ENCODE results near the gene IFNL1. TPM values are rescaled to one million over a fixed set of nuclear protein-coding genes. Genes with fewer than 3 reads are reported as not detected.

The IFNL1 gene
- total and polyA plus RNA-seq, 4 donors = not detected

GRCh38 chr19:39293394-39293793, 2.8 kb upstream of the IFNL1 start:
- 45 to 51% methylated on average over 4 of the region's 4 CpGs for WGBS, 2 donors
- Histone ChIP-seq H3K4me1 (ENCODE audit: control insufficient read depth in 1 of 2, insufficient read depth in 2 of 2, low read length in 2 of 2) (no peaks in the 10 kb centered on the region), H3K27ac (ENCODE audit: low read depth in 1 of 2, low read length in 2 of 2) (no peak overlapping the region), H3K9me3 (ENCODE audit: control insufficient read depth, low read length) (peaks cover 5% of the 10 kb centered on the region), H3K4me3 (ENCODE audit: low read length in 2 of 2) (no peak overlapping the region), H3K36me3 (ENCODE audit: control insufficient read depth in 1 of 2, insufficient read depth in 2 of 2, low read length in 1 of 2) (no peaks in the 10 kb centered on the region), H3K27me3 (ENCODE audit: control insufficient read depth in 1 of 2, insufficient read depth in 2 of 2, low read length in 1 of 2) (no peaks in the 10 kb centered on the region)
- ATAC-seq (ENCODE audit: low FRiP score) (no peak), DNase-seq (peak; percentile 1 to 55)
- intact Hi-C loops (cut with DNase I) = no loop called here

- H3K27ac ChIP-seq (ENCODE audit: low read depth in 1 of 2, low read length in 2 of 2) = no peak overlapping the region
- no peaks in the 10 kb centered on the region for H3K4me1 ChIP-seq (ENCODE audit: control insufficient read depth in 1 of 2, insufficient read depth in 2 of 2, low read length in 2 of 2)
- H3K4me3 ChIP-seq (ENCODE audit: low read length in 2 of 2) = no peak overlapping the region
- DNase-seq = peak; percentile 29 to 41
- intact Hi-C loops (cut with DNase I) = no loop called here
- H3K36me3 ChIP-seq (ENCODE audit: control insufficient read depth in 1 of 2, insufficient read depth in 2 of 2, low read length in 1 of 2) = no peaks in the 10 kb centered on the region
- 79 to 88% methylated on average over 4 of the region's 4 CpGs for WGBS, 2 donors
- no peaks in the 10 kb centered on the region for H3K9me3 ChIP-seq (ENCODE audit: control insufficient read depth, low read length)
- no peak for ATAC-seq (ENCODE audit: low FRiP score)
- no peaks in the 10 kb centered on the region for H3K27me3 ChIP-seq (ENCODE audit: control insufficient read depth in 1 of 2, insufficient read depth in 2 of 2, low read length in 1 of 2)
Measured at GRCh38 chr19:39296906-39297305, 699 bp downstream of the IFNL1 start.

GRCh38 chr19:39297931-39298634, 1.9 kb downstream of the IFNL1 start:
- no peaks in the 10 kb centered on the region for H3K36me3 ChIP-seq (ENCODE audit: control insufficient read depth in 1 of 2, insufficient read depth in 2 of 2, low read length in 1 of 2)
- H3K27me3 ChIP-seq (ENCODE audit: control insufficient read depth in 1 of 2, insufficient read depth in 2 of 2, low read length in 1 of 2) = no peaks in the 10 kb centered on the region
- no peaks in the 10 kb centered on the region for H3K4me1 ChIP-seq (ENCODE audit: control insufficient read depth in 1 of 2, insufficient read depth in 2 of 2, low read length in 2 of 2)
- no peak overlapping the region for H3K4me3 ChIP-seq (ENCODE audit: low read length in 2 of 2)
- 63 to 65% methylated on average over 16 to 17 of the region's 17 CpGs for whole genome bisulfite sequencing, 2 donors
- no peaks in the 10 kb centered on the region for H3K9me3 ChIP-seq (ENCODE audit: control insufficient read depth, low read length)
- intact Hi-C loops (cut with DNase I) = no loop called here
- H3K27ac ChIP-seq (ENCODE audit: low read depth in 1 of 2, low read length in 2 of 2) = no peak overlapping the region
- peak; percentile 61 to 66 for DNase-seq
- ATAC-seq (ENCODE audit: low FRiP score) = peak; percentile 15

- no peak overlapping the region for H3K4me3 ChIP-seq (ENCODE audit: low read length in 2 of 2)
- H3K36me3 ChIP-seq (ENCODE audit: control insufficient read depth in 1 of 2, insufficient read depth in 2 of 2, low read length in 1 of 2) = no peaks in the 10 kb centered on the region
- WGBS, 2 donors = 89 to 91% methylated on average over 9 of the region's 9 CpGs
- H3K4me1 ChIP-seq (ENCODE audit: control insufficient read depth in 1 of 2, insufficient read depth in 2 of 2, low read length in 2 of 2) = no peaks in the 10 kb centered on the region
- no peaks in the 10 kb centered on the region for H3K27me3 ChIP-seq (ENCODE audit: control insufficient read depth in 1 of 2, insufficient read depth in 2 of 2, low read length in 1 of 2)
- H3K9me3 ChIP-seq (ENCODE audit: control insufficient read depth, low read length) = no peaks in the 10 kb centered on the region
- ATAC-seq (ENCODE audit: low FRiP score) (no peak), DNase-seq (peak in 1 of 2 donors; percentile 4)
- intact Hi-C loops (cut with DNase I) = no loop called here
- H3K27ac ChIP-seq (ENCODE audit: low read depth in 1 of 2, low read length in 2 of 2) = no peak overlapping the region
Measured at GRCh38 chr19:39299404-39299803, 3.2 kb downstream of the IFNL1 start.

GRCh38 chr19:39299832-39300231, 3.6 kb downstream of the IFNL1 start:
- no peak overlapping the region for H3K4me3 ChIP-seq (ENCODE audit: low read length in 2 of 2)
- no peaks in the 10 kb centered on the region for H3K4me1 ChIP-seq (ENCODE audit: control insufficient read depth in 1 of 2, insufficient read depth in 2 of 2, low read length in 2 of 2)
- H3K27me3 ChIP-seq (ENCODE audit: control insufficient read depth in 1 of 2, insufficient read depth in 2 of 2, low read length in 1 of 2) = no peaks in the 10 kb centered on the region
- no peak overlapping the region for H3K27ac ChIP-seq (ENCODE audit: low read depth in 1 of 2, low read length in 2 of 2)
- no peaks in the 10 kb centered on the region for H3K36me3 ChIP-seq (ENCODE audit: control insufficient read depth in 1 of 2, insufficient read depth in 2 of 2, low read length in 1 of 2)
- no peaks in the 10 kb centered on the region for H3K9me3 ChIP-seq (ENCODE audit: control insufficient read depth, low read length)
- 86 to 91% methylated on average over 10 of the region's 10 CpGs for WGBS, 2 donors
- ATAC-seq (ENCODE audit: low FRiP score) (no peak), DNase-seq (peak; percentile 12 to 14)
- intact Hi-C loops (cut with DNase I) = no loop called here

GRCh38 chr19:39301021-39301420, 4.8 kb downstream of the IFNL1 start:
- no peak overlapping the region for H3K27ac ChIP-seq (ENCODE audit: low read depth in 1 of 2, low read length in 2 of 2)
- WGBS, 2 donors = 62 to 71% methylated on average over 4 of the region's 4 CpGs
- no peaks in the 10 kb centered on the region for H3K36me3 ChIP-seq (ENCODE audit: control insufficient read depth in 1 of 2, insufficient read depth in 2 of 2, low read length in 1 of 2)
- DNase-seq (peak in 1 of 2 donors; percentile 19), ATAC-seq (ENCODE audit: low FRiP score) (no peak)
- no peaks in the 10 kb centered on the region for H3K27me3 ChIP-seq (ENCODE audit: control insufficient read depth in 1 of 2, insufficient read depth in 2 of 2, low read length in 1 of 2)
- intact Hi-C loops (cut with DNase I) = no loop called here
- no peaks in the 10 kb centered on the region for H3K9me3 ChIP-seq (ENCODE audit: control insufficient read depth, low read length)
- H3K4me1 ChIP-seq (ENCODE audit: control insufficient read depth in 1 of 2, insufficient read depth in 2 of 2, low read length in 2 of 2) = no peaks in the 10 kb centered on the region
- no peak overlapping the region for H3K4me3 ChIP-seq (ENCODE audit: low read length in 2 of 2)

GRCh38 chr19:39301562-39301961, 5.4 kb downstream of the IFNL1 start:
- WGBS, 2 donors = 86 to 88% methylated on average over 3 of the region's 3 CpGs

GRCh38 chr19:39303373-39304184, 7.4 kb downstream of the IFNL1 start:
- no peak overlapping the region for H3K27ac ChIP-seq (ENCODE audit: low read depth in 1 of 2, low read length in 2 of 2)
- WGBS, 2 donors = 37 to 39% methylated on average over 10 of the region's 10 CpGs
- H3K9me3 ChIP-seq (ENCODE audit: control insufficient read depth, low read length) = no peaks in the 10 kb centered on the region
- DNase-seq = peak; percentile 3 to 12
- no peak overlapping the region for H3K4me3 ChIP-seq (ENCODE audit: low read length in 2 of 2)
- intact Hi-C loops (cut with DNase I) = no loop called here
- H3K36me3 ChIP-seq (ENCODE audit: control insufficient read depth in 1 of 2, insufficient read depth in 2 of 2, low read length in 1 of 2) = no peaks in the 10 kb centered on the region
- no peak for ATAC-seq (ENCODE audit: low FRiP score)
- H3K27me3 ChIP-seq (ENCODE audit: control insufficient read depth in 1 of 2, insufficient read depth in 2 of 2, low read length in 1 of 2) = no peaks in the 10 kb centered on the region
- no peaks in the 10 kb centered on the region for H3K4me1 ChIP-seq (ENCODE audit: control insufficient read depth in 1 of 2, insufficient read depth in 2 of 2, low read length in 2 of 2)

More at GRCh38 chr19:39301562-39301961, 5.4 kb downstream of the IFNL1 start:
- intact Hi-C loops (cut with DNase I) = no loop called here
- H3K4me1 ChIP-seq (ENCODE audit: control insufficient read depth in 1 of 2, insufficient read depth in 2 of 2, low read length in 2 of 2) = no peaks in the 10 kb centered on the region
- no peaks in the 10 kb centered on the region for H3K36me3 ChIP-seq (ENCODE audit: control insufficient read depth in 1 of 2, insufficient read depth in 2 of 2, low read length in 1 of 2)
- H3K27ac ChIP-seq (ENCODE audit: low read depth in 1 of 2, low read length in 2 of 2) = no peak overlapping the region
- ATAC-seq (ENCODE audit: low FRiP score) (no peak), DNase-seq (no peak)
- H3K27me3 ChIP-seq (ENCODE audit: control insufficient read depth in 1 of 2, insufficient read depth in 2 of 2, low read length in 1 of 2) = no peaks in the 10 kb centered on the region
- no peak overlapping the region for H3K4me3 ChIP-seq (ENCODE audit: low read length in 2 of 2)
- no peaks in the 10 kb centered on the region for H3K9me3 ChIP-seq (ENCODE audit: control insufficient read depth, low read length)

- ATAC-seq (ENCODE audit: low FRiP score) = no peak
- DNase-seq = no peak
- H3K27me3 ChIP-seq (ENCODE audit: control insufficient read depth in 1 of 2, insufficient read depth in 2 of 2, low read length in 1 of 2) = no peaks in the 10 kb centered on the region
- H3K4me3 ChIP-seq (ENCODE audit: low read length in 2 of 2) = no peak overlapping the region
- no peaks in the 10 kb centered on the region for H3K9me3 ChIP-seq (ENCODE audit: control insufficient read depth, low read length)
- no peaks in the 10 kb centered on the region for H3K4me1 ChIP-seq (ENCODE audit: control insufficient read depth in 1 of 2, insufficient read depth in 2 of 2, low read length in 2 of 2)
- H3K27ac ChIP-seq (ENCODE audit: low read depth in 1 of 2, low read length in 2 of 2) = no peak overlapping the region
- no peaks in the 10 kb centered on the region for H3K36me3 ChIP-seq (ENCODE audit: control insufficient read depth in 1 of 2, insufficient read depth in 2 of 2, low read length in 1 of 2)
- intact Hi-C loops (cut with DNase I) = no loop called here
Measured at GRCh38 chr19:39304185-39304513, 7.9 kb downstream of the IFNL1 start.

Measured in aorta (tissue), 5 donors.